K562 (cell line): ENCODE measurements around the gene GALNT12. TPM values are rescaled to one million over a fixed set of nuclear protein-coding genes. Genes with fewer than 3 reads are reported as not detected.

Experiments used
- AFF1 ChIP-seq, 2 experiments: fragments of 450-650 bp; IDR thresholded peaks; 2 replicates each; pipeline ENCODE4 v1.6.1; 2018; ENCODE audit warnings: mild to moderate bottlenecking in 2 of 2, low read depth in 1 of 2; ENCODE audit not compliant: partially characterized antibody in 2 of 2
- BRF1 ChIP-seq: IDR thresholded peaks from 3 replicates; pipeline ENCODE4 v1.6.1; 2011; ENCODE audit warnings: borderline replicate concordance, mild to moderate bottlenecking; ENCODE audit not compliant: insufficient read length; ENCODE audit errors: extremely low read depth
- DDX20 ChIP-seq: fragments of 450-650 bp; IDR thresholded peaks from 2 replicates; pipeline ENCODE4 v1.6.1; 2016; ENCODE audit warnings: missing genetic modification characterization, low read depth, mild to moderate bottlenecking, missing compliant biosample characterization, moderate library complexity
- GABPB1 ChIP-seq: sonication (generic); formaldehyde crosslinking; IDR thresholded peaks from 2 replicates; pipeline ENCODE4 v1.8.0; 2022; ENCODE audit warnings: mild to moderate bottlenecking, missing genetic modification reagents
- GTF2E2 ChIP-seq: fragments of 200-800 bp; sonication (Bioruptor generic); IDR thresholded peaks from 2 replicates; pipeline ENCODE4 v1.6.1; 2016; ENCODE audit warnings: missing genetic modification characterization, missing compliant biosample characterization
- MITF ChIP-seq: IDR thresholded peaks from 2 replicates; pipeline ENCODE4 v1.6.1; 2014; ENCODE audit warnings: antibody characterized with exemption
- TBL1XR1 ChIP-seq, 2 experiments: IDR thresholded peaks; 2 replicates each; pipeline ENCODE4 v1.6.1; 2012; ENCODE audit warnings: improper control_type of control experiment in 2 of 2, low read length in 2 of 2, mild to moderate bottlenecking in 1 of 2
- TRIM28 ChIP-seq: fragments of 450-650 bp; IDR thresholded peaks from 2 replicates; pipeline ENCODE4 v1.6.1; 2017
- ZBTB5 ChIP-seq: fragments of 450-650 bp; IDR thresholded peaks from 2 replicates; pipeline ENCODE4 v1.6.1; 2017; ENCODE audit warnings: antibody characterized with exemption
- ZNF239 ChIP-seq: fragments of 250-450 bp; sonication (Bioruptor Pico); IDR thresholded peaks from 2 replicates; pipeline ENCODE4 v1.4.0; 2020; ENCODE audit warnings: mild to moderate bottlenecking
- ZNF24 ChIP-seq: fragments of 450-650 bp; IDR thresholded peaks from 2 replicates; pipeline ENCODE4 v1.6.1; 2016
- ZNF354B ChIP-seq: fragments of 250-450 bp; sonication (Bioruptor Pico); IDR thresholded peaks from 2 replicates; pipeline ENCODE4 v1.4.0; 2020
- ZNF431 ChIP-seq: sonication (generic); formaldehyde crosslinking; IDR thresholded peaks from 2 replicates; pipeline ENCODE4 v1.8.0; 2022; ENCODE audit warnings: mild to moderate bottlenecking, missing genetic modification reagents
- polyA plus RNA-seq, 8 experiments: library from polyadenylated mRNA; depleted of rRNA in 4 of 8; stranded (reverse) in 5 of 8; unstranded in 3 of 8; fragments of >200 nt; fragmentation: Nextera tagmentation in 2 of 8; fragmentation: Illumina TruSeq in 1 of 8; extraction: Ambion mirVana in 2 of 8; extraction: Trizol in 1 of 8; gene quantifications; 2 replicates each; pipeline versions ENCODE4 v1.2.1 to v1.2.3, GENCODE V29; 2011 to 2014; ENCODE audit warnings: inconsistent platforms in 1 of 8, missing spikeins in 1 of 8
- total RNA-seq, 7 experiments: library from RNA; depleted of rRNA in 6 of 7; stranded (reverse); fragments of >200 nt in 6 of 7; fragmentation: Illumina TruSeq in 2 of 7; extraction: Trizol in 2 of 7; gene quantifications; 2 replicates each; pipeline versions ENCODE4 v1.2.1 to v1.2.3, GENCODE V29; 2011 to 2021; ENCODE audit warnings: low replicate concordance in 1 of 7

GALNT12 gene
- total and polyA plus RNA-seq, 9 of the 15 experiments (the other 6 are each of a cell fraction or from before 2014, with no cell fraction given) = 29.7 to 82.9 (median 44.2) TPM

GRCh38 chr9:98848450-98849149 is 41.1 kb downstream of the GALNT12 start (continued):
- no peak for TF ChIP-seq MITF
- TF ChIP-seq GTF2E2 (tag) = no peak
- TF ChIP-seq AFF1 (IDR thresholded peaks at IDR 0.05; ENCODE audit: low read depth in 1 of 2, partially characterized antibody in 2 of 2) = peak in 1 of 2 experiments; percentile 13
- TF ChIP-seq BRF1 = no peak
- TF ChIP-seq TRIM28 = no peak
- no peak for TF ChIP-seq ZBTB5
- TF ChIP-seq ZNF354B (CRISPR knock-in tag) = no peak
- no peak for TF ChIP-seq ZNF239 (CRISPR knock-in tag)
- no peak for TF ChIP-seq DDX20 (tag)
- 0 out of 4 replicates have a peak, but pooled peaks of 1 of the 2 experiments have one; percentile 20 for TF ChIP-seq TBL1XR1 (IDR thresholded peaks at IDR 0.05; ENCODE audit: low read length in 2 of 2)
- no peak for TF ChIP-seq ZNF431 (CRISPR knock-in tag)
- no peak for TF ChIP-seq ZNF24
- TF ChIP-seq GABPB1 (CRISPR knock-in tag) = no peak
